B cell (primary cell): ENCODE measurements around the gene PITPNM3.

Experiments used
- CTCF ChIP-seq: fragments of 200-600 bp; IDR thresholded peaks from one replicate; pipeline ENCODE4 v1.8.0; 2022; ENCODE audit warnings: antibody characterized with exemption, mild to moderate bottlenecking
- EZH2 ChIP-seq: IDR thresholded peaks from 2 replicates; pipeline ENCODE4 v1.6.1; 2012; ENCODE audit warnings: borderline replicate concordance, low read depth, mild to moderate bottlenecking, moderate library complexity, low read length; ENCODE audit not compliant: insufficient read depth, poor library complexity, severe bottlenecking

GRCh38 chr17:6507535-6507934 is 48.8 kb downstream of the PITPNM3 start:
- TF ChIP-seq CTCF = no peak
- no peak for TF ChIP-seq EZH2
